NB4 (cell line): ENCODE results near the gene MTCH1.

Experiments
- DNase-seq: peaks from one replicate; pipeline ENCODE4 v3.0.0; 2010; ENCODE audit warnings: low read depth
- H3K4me3 ChIP-seq: one replicate; pipeline ENCODE4 v1.5.1; 2011; ENCODE audit warnings: mild to moderate bottlenecking, low read depth, low read length, moderate library complexity
- MAX ChIP-seq: IDR thresholded peaks from 2 replicates; pipeline ENCODE4 v1.6.1; 2011; ENCODE audit warnings: low read depth, low read length
- MYC ChIP-seq: IDR thresholded peaks from 2 replicates; pipeline ENCODE4 v1.6.1; 2011; ENCODE audit warnings: low read depth, low read length
- POLR2A ChIP-seq: IDR thresholded peaks from 2 replicates; pipeline ENCODE4 v1.6.1; 2011; ENCODE audit warnings: mild to moderate bottlenecking; ENCODE audit not compliant: insufficient read length; ENCODE audit errors: extremely low read depth
- TF ChIP-seq, protein P1 (sequence below): IDR thresholded peaks from one replicate; pipeline ENCODE4 v1.5.1; 2012; ENCODE audit warnings: low read depth, low read length

Gene MTCH1

DNA sequence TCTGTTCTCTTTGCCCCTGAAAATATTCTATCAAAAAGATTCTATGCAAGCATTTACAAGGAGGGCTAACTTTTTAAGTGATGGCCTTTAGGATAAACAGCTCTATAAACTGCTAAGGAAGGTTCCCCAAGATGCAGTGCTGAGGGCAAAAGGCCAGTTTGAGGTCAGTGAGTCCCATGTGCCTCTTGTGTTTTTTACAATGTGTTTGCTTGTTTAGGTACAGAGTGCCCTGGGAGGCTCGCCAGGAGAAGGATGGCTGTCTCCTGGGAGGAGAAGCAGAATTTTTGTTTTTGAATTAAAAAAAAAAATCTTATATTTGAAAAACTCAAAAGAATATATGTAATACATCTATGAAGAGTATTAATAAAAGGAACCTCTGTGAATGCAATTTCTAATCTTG, 12.8 kb downstream of the MTCH1 start:
- TF ChIP-seq, protein P1, sequence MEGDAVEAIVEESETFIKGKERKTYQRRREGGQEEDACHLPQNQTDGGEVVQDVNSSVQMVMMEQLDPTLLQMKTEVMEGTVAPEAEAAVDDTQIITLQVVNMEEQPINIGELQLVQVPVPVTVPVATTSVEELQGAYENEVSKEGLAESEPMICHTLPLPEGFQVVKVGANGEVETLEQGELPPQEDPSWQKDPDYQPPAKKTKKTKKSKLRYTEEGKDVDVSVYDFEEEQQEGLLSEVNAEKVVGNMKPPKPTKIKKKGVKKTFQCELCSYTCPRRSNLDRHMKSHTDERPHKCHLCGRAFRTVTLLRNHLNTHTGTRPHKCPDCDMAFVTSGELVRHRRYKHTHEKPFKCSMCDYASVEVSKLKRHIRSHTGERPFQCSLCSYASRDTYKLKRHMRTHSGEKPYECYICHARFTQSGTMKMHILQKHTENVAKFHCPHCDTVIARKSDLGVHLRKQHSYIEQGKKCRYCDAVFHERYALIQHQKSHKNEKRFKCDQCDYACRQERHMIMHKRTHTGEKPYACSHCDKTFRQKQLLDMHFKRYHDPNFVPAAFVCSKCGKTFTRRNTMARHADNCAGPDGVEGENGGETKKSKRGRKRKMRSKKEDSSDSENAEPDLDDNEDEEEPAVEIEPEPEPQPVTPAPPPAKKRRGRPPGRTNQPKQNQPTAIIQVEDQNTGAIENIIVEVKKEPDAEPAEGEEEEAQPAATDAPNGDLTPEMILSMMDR, result no peak
- no peak for TF ChIP-seq POLR2A
- H3K4me3 ChIP-seq, result no peak overlapping the region
- no peak for DNase-seq

DNA sequence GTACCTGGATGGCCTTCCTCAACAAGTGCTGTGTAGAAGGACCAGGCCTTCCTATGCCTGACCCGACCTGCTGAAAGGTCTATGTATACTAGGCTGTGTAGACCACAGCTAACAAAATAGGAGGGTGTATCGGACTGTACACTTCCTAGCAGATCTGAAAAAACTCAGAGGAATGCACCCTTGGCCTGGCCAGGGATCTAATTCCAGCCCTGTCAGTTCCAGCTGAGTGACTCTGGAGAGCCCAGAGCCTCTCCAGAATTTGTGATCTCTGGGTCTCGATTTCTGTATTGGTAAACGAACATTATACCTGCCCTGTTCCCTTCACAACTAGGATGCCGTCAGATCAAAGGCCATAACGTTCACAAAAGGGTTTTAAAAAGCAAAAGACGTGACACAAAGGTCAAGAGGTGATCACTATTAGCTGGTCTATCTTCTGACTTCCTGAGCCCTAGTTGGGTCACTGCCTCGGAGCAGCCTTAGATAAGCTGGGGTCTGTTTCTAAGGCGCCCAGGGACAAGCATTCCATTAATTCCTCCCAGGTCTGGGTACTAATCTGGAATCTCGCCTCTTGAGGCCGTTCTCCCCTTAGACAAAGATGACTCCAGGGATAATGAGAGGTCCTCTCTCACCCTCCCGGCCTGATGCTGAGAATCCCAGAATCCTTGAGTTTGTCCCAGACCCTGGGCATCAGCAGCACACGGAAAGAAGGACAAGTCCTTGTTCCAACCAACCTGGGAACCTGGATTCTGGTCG, 13.9 kb downstream of the MTCH1 start:
- no peak for DNase-seq
- H3K4me3 ChIP-seq, result no peak overlapping the region
- TF ChIP-seq MYC, result no peak

DNA sequence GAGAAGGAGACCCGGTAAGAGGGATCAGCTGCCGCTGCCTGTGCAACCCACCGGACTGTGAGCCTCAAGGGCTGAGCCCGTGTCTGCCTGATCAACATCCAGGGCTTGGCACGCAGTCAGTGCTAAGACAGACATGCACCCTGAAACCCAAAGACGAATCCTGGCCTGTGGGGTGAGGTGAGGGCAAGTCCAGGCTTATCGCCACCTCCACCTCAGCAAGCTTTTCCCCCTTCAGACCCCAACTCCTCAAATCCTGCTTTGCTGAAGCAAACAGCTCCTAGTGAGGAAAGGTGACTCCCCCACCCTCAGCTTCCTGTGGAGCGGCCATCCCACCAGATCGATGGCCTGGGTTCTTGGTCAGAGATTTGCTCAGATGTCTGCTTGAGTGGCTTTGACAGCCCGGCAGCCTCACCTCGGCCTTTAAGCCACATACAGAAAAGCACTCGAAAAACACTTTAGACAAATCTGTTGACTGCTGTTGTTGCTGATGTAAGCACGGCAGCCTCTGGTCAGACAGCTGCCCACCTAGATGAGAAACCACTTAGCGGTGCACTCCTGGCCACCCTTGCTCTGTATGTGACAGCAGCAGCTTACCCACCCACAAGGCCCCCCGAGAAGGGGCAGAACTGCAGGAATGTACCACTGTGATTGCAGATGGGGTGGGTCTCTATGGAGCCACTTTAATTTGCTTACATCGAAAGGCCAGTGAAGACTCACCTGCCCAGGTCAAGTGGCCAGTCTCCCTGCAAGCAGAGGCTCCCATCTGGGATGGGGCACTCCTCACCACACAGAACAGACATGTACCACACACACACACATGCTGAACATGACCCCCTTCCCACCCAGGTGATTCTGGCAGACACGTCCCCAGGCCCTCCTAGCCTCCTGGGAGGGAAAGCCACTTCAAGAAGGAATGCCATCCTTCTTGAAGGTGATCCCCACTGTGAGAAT, 14.8 kb downstream of the MTCH1 start:
- no peak for TF ChIP-seq MAX
- TF ChIP-seq POLR2A, result no peak
- TF ChIP-seq, protein P1, result no peak
- TF ChIP-seq MYC, result no peak
- H3K4me3 ChIP-seq, result no peak overlapping the region
- DNase-seq, result no peak

- TF ChIP-seq MAX, result no peak
Measured at GRCh38 chr6:36969988-36970891, 15.8 kb downstream of the MTCH1 start.

DNA sequence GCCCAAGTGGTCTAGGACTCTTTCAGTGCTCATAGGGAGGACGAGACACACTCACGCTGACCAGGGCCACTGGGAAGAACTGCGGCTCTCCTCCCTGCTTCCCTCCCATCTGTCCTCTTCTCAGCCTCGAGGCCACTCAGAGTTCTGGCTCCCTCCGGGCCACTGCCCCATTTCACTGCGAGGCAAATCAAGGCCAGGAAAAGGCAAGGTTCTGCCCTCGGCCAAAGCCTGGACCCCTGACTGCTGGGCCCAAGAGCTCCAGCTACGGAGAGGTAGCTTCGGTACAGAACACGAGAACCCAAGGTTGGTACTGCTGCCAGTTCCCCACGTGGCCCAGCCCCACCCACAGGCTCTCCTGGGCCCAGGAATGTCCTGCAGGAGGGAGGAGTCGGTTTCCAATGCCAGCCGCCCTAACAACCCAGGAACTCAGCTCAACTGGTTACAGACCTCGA, 16.7 kb downstream of the MTCH1 start:
- H3K4me3 ChIP-seq, result no peak overlapping the region
- TF ChIP-seq MAX, result no peak
- TF ChIP-seq POLR2A, result no peak
- TF ChIP-seq, protein P1, result no peak
- no peak for TF ChIP-seq MYC
- DNase-seq, result no peak

More at GRCh38 chr6:36969988-36970891, 15.8 kb downstream of the MTCH1 start:
- DNase-seq, result no peak
- H3K4me3 ChIP-seq, result no peak overlapping the region

- TF ChIP-seq, protein P1, result no peak
- TF ChIP-seq MAX (no peak), MYC (no peak), POLR2A (no peak)
- no peak overlapping the region for H3K4me3 ChIP-seq
- DNase-seq, result no peak
Measured at GRCh38 chr6:36968266-36968977, 17.6 kb downstream of the MTCH1 start.
